Breast epithelium (tissue), 3 donors: Measurements from ENCODE around the gene PHLDA3.

Experiments used
- CTCF ChIP-seq, 3 donors: fragments of 450-650 bp; IDR thresholded peaks; one replicate each; pipeline ENCODE4 v1.5.1; 2016 to 2017; ENCODE audit warnings: antibody characterized with exemption in 3 of 3, mild to moderate bottlenecking in 3 of 3, moderate library complexity in 3 of 3
- POLR2AphosphoS5 ChIP-seq, 3 donors: sonication (generic); formaldehyde crosslinking; IDR thresholded peaks; one replicate each; pipeline ENCODE4 v1.6.1; 2017; ENCODE audit warnings: antibody characterized with exemption in 3 of 3

GRCh38 chr1:201448990-201449389 is 20.0 kb downstream of the PHLDA3 start:
- TF ChIP-seq CTCF (IDR thresholded peaks at IDR 0.05) (no peak), POLR2AphosphoS5 (IDR thresholded peaks at IDR 0.05) (no peak)
